CD4-positive, alpha-beta T cell treated with Interleukin-6 at 100 ng/mL for 8 hours (primary cell): ENCODE data around the gene SAE1.
A peak's percentile ranks its signal among the peaks of the same experiment; 100 is the strongest.
"Not testable (repeated sequence)": the region's sequence is repeated elsewhere in the genome, so short reads cannot be mapped to it uniquely, and the experiment has no call there.

Source experiments
- DNase-seq: peaks from one replicate; pipeline ENCODE4 v3.0.0-alpha.2; 2020; ENCODE audit warnings: mixed read lengths, low spot score

The SAE1 gene

GRCh38 chr19:47130120-47130588, 481 bp upstream of the SAE1 start:
- DNase-seq: no peak

GRCh38 chr19:47132194-47132852, 1.7 kb downstream of the SAE1 start:
- no peak for DNase-seq

- no peak for DNase-seq
These were observed 2.4 kb downstream of the SAE1 start for GRCh38 chr19:47133021-47133471.

- no peak for DNase-seq
These were observed 3.9 kb downstream of the SAE1 start for GRCh38 chr19:47134545-47134944.

GRCh38 chr19:47135156-47135555, 4.5 kb downstream of the SAE1 start:
- no peak for DNase-seq

- not testable (repeated sequence) for DNase-seq
These were observed 10.6 kb downstream of the SAE1 start for GRCh38 chr19:47141252-47141651.

- no peak for DNase-seq
These were observed 11.1 kb downstream of the SAE1 start for GRCh38 chr19:47141695-47142094.

- no peak for DNase-seq
These were observed 12.1 kb downstream of the SAE1 start for GRCh38 chr19:47142779-47143178.

GRCh38 chr19:47143322-47144073, 12.9 kb downstream of the SAE1 start:
- DNase-seq: no peak

GRCh38 chr19:47144630-47145029, 14.0 kb downstream of the SAE1 start:
- DNase-seq: no peak

GRCh38 chr19:47145639-47146486, 15.2 kb downstream of the SAE1 start:
- peak; percentile 62 for DNase-seq

GRCh38 chr19:47146920-47147319, 16.3 kb downstream of the SAE1 start:
- DNase-seq: no peak

- DNase-seq: no peak
These were observed 21.0 kb downstream of the SAE1 start for GRCh38 chr19:47151627-47152026.

- DNase-seq: no peak
These were observed 21.6 kb downstream of the SAE1 start for GRCh38 chr19:47152205-47152604.

GRCh38 chr19:47152632-47153031, 22.0 kb downstream of the SAE1 start:
- DNase-seq: no peak

- DNase-seq: no peak
These were observed 22.6 kb downstream of the SAE1 start for GRCh38 chr19:47153266-47153665.

- DNase-seq: no peak
These were observed 24.5 kb downstream of the SAE1 start for GRCh38 chr19:47155148-47155547.

- DNase-seq: peak; percentile 30
These were observed 26.3 kb downstream of the SAE1 start for GRCh38 chr19:47156861-47157430.

- peak; percentile 58 for DNase-seq
These were observed 27.0 kb downstream of the SAE1 start for GRCh38 chr19:47157431-47158321.

- DNase-seq: no peak
These were observed 27.7 kb downstream of the SAE1 start for GRCh38 chr19:47158367-47158791.

- DNase-seq: peak; percentile 64
These were observed 28.4 kb downstream of the SAE1 start for GRCh38 chr19:47158879-47159503.
